Activated naive CD8-positive, alpha-beta T cell (primary cell): ENCODE measurements around the gene CSTB.

Experiments used
- H3K27ac Mint-ChIP-seq: one replicate; pipeline ENCODE4 v1.8.0; 2021; ENCODE audit warnings: mixed read lengths
- H3K27me3 Mint-ChIP-seq: one replicate; pipeline ENCODE4 v1.8.0; 2021; ENCODE audit warnings: mixed read lengths
- H3K36me3 Mint-ChIP-seq: one replicate; pipeline ENCODE4 v1.8.0; 2021; ENCODE audit warnings: mixed read lengths
- H3K4me1 Mint-ChIP-seq: one replicate; pipeline ENCODE4 v1.8.0; 2021; ENCODE audit warnings: low read depth, mixed read lengths
- H3K4me3 Mint-ChIP-seq: one replicate; pipeline ENCODE4 v1.8.0; 2021; ENCODE audit warnings: mild to moderate bottlenecking, mixed read lengths
- H3K9me3 Mint-ChIP-seq: one replicate; pipeline ENCODE4 v1.8.0; 2021; ENCODE audit warnings: low read depth, mixed read lengths

The CSTB gene

DNA sequence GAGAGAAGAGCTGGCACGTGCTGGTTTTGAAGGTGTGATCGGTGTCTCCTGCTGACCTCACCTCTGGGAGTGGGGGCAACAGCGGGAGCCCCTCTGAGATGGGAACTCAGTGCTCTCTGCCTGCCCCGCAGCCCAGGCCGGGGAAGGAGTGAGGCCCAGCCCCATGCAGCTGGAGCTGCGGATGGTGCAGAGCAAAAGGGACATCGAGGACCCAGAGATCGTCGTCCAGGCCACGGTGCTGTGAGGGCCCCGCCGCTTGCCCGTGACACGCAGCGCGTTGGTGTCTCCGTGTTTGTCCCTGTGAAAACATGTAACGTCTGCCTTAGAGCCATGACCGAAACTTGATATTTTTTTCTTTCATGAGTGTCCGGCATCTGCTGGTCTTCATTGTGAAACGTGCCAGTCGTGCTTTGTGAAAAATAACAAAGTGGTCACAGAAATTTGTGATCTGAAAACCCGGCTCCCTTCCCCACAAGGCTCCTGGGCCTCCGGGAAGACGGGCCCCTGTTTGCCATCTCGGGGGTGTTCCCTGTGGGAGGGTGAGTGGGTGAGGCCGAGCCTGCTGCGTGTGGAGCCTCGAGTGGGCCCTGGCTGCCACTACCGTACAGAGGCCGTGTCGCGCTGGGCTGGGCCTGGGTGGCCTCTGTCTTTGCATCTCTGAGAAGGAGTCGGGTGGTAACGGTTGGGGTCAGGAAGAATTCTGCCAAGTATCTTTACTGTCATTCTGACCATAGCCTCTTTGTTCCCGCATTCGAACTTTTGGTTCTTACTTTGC is 20.1 kb downstream of the CSTB start:
- no peaks in the 10 kb centered on the region for H3K36me3 Mint-ChIP-seq

GRCh38 chr21:43754948-43755781 is 20.9 kb downstream of the CSTB start:
- Mint-ChIP-seq H3K27me3 (no peaks in the 10 kb centered on the region), H3K27ac (no peak overlapping the region), H3K9me3 (no peaks in the 10 kb centered on the region), H3K4me3 (no peak overlapping the region), H3K36me3 (peaks cover 2% of the 10 kb centered on the region), H3K4me1 (no peaks in the 10 kb centered on the region)

More for the DNA sequence above, 20.1 kb downstream of the CSTB start:
- H3K27me3 Mint-ChIP-seq, result no peaks in the 10 kb centered on the region
- H3K4me3 Mint-ChIP-seq, result no peak overlapping the region
- H3K9me3 Mint-ChIP-seq, result no peaks in the 10 kb centered on the region
- H3K27ac Mint-ChIP-seq, result no peak overlapping the region
- no peaks in the 10 kb centered on the region for H3K4me1 Mint-ChIP-seq

DNA sequence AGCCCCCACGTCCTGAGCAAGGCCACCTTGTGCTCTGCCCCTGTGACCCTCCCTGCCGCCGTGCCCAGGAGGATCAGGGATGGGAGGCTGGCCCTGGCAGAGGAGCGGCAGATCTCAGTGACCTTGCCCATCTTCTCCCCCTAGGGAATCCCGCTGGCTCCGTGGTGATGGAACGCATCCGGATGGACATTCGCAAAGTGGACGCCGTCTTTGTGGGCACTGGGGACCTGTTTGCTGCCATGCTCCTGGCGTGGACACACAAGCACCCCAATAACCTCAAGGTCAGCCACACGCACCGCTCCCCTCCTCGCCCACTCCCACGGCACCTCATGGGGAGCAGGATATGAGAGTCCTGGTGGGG is 22.7 kb downstream of the CSTB start:
- Mint-ChIP-seq H3K27me3 (no peaks in the 10 kb centered on the region), H3K9me3 (no peaks in the 10 kb centered on the region), H3K27ac (no peak overlapping the region), H3K4me3 (no peak overlapping the region), H3K36me3 (peaks cover 2% of the 10 kb centered on the region), H3K4me1 (peaks cover 2% of the 10 kb centered on the region)

DNA sequence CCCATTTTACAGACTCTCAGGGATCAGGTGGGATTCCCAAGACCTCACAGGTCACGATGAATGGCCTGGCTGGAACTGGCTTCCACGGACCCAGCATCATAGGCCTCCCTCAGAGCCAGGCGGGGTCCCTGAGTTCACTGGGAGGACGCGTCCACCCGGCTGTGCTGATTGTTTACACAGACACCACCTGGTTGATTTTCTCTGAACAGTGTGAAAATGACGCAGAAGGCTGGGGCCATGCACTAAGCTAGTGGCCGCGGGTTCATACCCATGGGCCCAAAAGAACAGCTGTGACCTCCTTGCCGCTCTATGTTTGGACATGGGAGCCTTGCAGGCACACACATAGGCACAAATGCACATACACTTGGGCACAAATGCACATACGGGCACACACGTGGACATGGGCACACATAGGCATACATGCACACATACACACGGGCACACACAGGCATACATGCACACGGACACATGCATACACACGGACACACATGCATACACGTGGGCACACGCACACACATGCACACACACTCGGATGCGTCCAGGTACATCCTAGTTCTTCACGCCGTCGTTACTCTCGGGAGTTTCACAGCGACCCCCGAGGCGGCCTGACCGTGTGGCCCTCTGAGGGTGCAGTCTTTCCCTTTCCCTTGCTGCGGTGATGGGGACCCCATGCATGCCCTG is 23.2 kb downstream of the CSTB start:
- H3K4me1 Mint-ChIP-seq, result peaks cover 2% of the 10 kb centered on the region
- H3K4me3 Mint-ChIP-seq, result no peak overlapping the region
- H3K36me3 Mint-ChIP-seq, result peaks cover 2% of the 10 kb centered on the region
- H3K9me3 Mint-ChIP-seq, result no peaks in the 10 kb centered on the region
- H3K27me3 Mint-ChIP-seq, result no peaks in the 10 kb centered on the region
- no peak overlapping the region for H3K27ac Mint-ChIP-seq

- no peak overlapping the region for H3K4me3 Mint-ChIP-seq
- H3K9me3 Mint-ChIP-seq, result no peaks in the 10 kb centered on the region
- H3K36me3 Mint-ChIP-seq, result peaks cover 2% of the 10 kb centered on the region
- H3K27ac Mint-ChIP-seq, result no peak overlapping the region
- peaks cover 2% of the 10 kb centered on the region for H3K4me1 Mint-ChIP-seq
- H3K27me3 Mint-ChIP-seq, result no peaks in the 10 kb centered on the region
These were observed 24.0 kb downstream of the CSTB start for GRCh38 chr21:43751955-43752591.

DNA sequence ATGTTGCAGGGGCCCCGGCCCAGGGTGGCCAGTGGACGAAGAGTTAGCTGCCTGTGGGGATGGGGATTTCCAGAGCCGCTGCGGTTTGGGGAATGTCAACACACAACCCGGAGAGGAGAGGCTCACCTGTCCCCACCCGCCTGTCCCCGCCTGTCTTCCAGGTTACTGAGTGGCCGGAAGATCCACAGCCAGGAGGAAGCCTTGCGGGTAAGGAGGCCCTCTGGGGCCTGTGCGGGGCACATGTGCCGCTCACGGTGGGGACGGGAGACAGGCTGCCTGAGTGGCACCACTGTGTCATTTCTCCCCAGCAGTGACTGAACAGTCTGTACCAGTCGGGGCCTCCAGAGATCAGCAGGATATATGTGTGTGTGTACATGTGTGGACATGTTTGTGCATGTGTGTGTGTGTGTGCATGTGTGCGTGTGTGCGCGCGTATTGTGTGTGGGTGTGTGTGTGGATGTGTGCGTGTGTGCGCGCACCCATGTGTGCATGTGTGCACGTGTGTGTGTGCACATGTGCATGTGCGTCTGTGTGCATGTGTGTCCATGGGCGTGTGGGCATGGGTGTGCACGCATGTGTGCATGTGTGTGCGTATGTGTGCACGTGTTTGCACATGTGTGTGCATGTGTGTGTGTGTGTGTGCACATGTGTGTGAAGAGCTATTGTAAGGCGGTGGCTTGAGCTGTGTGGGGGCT is 25.6 kb downstream of the CSTB start:
- no peak overlapping the region for H3K27ac Mint-ChIP-seq
- H3K9me3 Mint-ChIP-seq, result no peaks in the 10 kb centered on the region
- peaks cover 2% of the 10 kb centered on the region for H3K36me3 Mint-ChIP-seq
- no peaks in the 10 kb centered on the region for H3K27me3 Mint-ChIP-seq
- H3K4me3 Mint-ChIP-seq, result no peak overlapping the region
- H3K4me1 Mint-ChIP-seq, result peaks cover 2% of the 10 kb centered on the region

DNA sequence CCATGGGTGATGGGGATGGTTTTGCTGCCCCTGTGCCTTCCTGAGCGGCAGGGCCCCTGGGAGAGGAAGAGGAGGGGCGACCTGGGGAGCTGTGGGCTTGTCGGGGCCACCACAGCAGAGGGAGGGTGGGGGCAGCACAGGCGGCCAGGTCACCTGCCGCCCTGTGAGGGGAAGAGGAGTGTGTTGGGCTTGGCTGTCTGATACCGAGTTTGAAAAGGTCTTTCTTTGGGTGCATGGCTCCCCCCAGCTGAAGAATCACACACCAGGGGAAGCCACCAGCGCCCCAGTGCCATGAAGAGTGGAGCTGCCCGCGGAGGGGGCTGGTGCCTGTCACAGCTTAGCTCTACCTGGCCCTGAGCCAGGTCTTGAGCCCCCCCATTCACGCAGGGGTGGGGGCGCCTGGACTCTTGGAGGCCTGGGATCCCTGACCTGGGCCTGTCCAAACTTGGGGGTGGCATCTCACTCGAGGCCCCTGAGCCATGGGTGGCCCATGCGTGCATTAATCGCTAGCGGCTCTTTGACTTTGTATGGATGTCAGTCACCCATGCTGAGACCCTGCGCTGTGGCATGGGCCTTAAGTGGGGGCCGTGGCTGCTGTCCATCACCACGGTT is 26.4 kb downstream of the CSTB start:
- no peak overlapping the region for H3K4me3 Mint-ChIP-seq
- H3K36me3 Mint-ChIP-seq, result peaks cover 4% of the 10 kb centered on the region
- H3K27ac Mint-ChIP-seq, result no peak overlapping the region
- peaks cover 2% of the 10 kb centered on the region for H3K4me1 Mint-ChIP-seq
- no peaks in the 10 kb centered on the region for H3K9me3 Mint-ChIP-seq
- no peaks in the 10 kb centered on the region for H3K27me3 Mint-ChIP-seq

- Mint-ChIP-seq H3K4me3 (no peak overlapping the region), H3K36me3 (peaks cover 4% of the 10 kb centered on the region), H3K27me3 (no peaks in the 10 kb centered on the region), H3K27ac (no peak overlapping the region), H3K4me1 (peaks cover 2% of the 10 kb centered on the region), H3K9me3 (no peaks in the 10 kb centered on the region)
These were observed 27.5 kb downstream of the CSTB start for GRCh38 chr21:43748622-43749021.

DNA sequence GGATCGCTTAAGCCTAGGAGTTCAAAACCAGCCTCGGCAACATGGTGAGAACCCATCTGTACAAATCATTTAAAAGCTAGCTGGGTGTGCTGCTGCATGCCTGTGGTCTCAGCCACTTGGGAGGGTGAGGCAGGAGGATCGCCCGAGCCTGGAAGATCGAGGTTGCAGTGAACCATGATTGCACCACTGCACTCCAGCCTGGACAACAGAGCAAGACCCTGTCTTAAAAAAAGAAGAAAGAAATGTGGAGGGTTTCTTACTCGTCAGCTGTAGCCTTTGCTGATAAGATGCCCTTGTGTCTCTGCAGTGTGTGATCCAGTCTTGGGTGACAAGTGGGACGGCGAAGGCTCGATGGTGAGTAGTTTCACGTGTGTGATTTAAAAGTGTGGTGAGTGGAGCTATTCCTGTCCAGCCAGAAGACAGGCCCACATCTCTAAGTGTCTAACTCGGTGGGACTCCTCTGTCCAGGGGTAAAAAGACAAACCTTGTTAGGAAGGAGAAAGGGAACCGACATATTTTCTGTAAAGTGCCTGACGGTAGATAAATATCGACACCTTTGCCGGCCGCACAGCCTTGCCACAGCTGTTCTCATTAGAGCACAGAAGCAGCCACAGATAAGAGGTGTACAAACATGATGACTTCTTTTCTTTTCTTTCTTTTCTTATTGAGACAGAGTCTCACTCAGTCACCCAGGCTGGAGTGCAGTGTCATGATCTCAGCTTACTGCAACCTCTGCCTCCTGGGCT is 30.2 kb downstream of the CSTB start:
- Mint-ChIP-seq H3K36me3 (peaks cover 4% of the 10 kb centered on the region), H3K27ac (no peak overlapping the region), H3K4me3 (no peak overlapping the region), H3K9me3 (no peaks in the 10 kb centered on the region), H3K27me3 (no peaks in the 10 kb centered on the region), H3K4me1 (peaks cover 2% of the 10 kb centered on the region)

- Mint-ChIP-seq H3K27me3 (no peaks in the 10 kb centered on the region), H3K9me3 (no peaks in the 10 kb centered on the region), H3K27ac (no peak overlapping the region), H3K4me3 (no peak overlapping the region), H3K36me3 (peaks cover 6% of the 10 kb centered on the region), H3K4me1 (peaks cover 5% of the 10 kb centered on the region)
These were observed 31.4 kb downstream of the CSTB start for GRCh38 chr21:43744725-43745124.

- no peak overlapping the region for H3K27ac Mint-ChIP-seq
- no peaks in the 10 kb centered on the region for H3K27me3 Mint-ChIP-seq
- peaks cover 5% of the 10 kb centered on the region for H3K4me1 Mint-ChIP-seq
- peaks cover 6% of the 10 kb centered on the region for H3K36me3 Mint-ChIP-seq
- no peak overlapping the region for H3K4me3 Mint-ChIP-seq
- H3K9me3 Mint-ChIP-seq, result no peaks in the 10 kb centered on the region
These were observed 32.2 kb downstream of the CSTB start for GRCh38 chr21:43743947-43744346.

DNA sequence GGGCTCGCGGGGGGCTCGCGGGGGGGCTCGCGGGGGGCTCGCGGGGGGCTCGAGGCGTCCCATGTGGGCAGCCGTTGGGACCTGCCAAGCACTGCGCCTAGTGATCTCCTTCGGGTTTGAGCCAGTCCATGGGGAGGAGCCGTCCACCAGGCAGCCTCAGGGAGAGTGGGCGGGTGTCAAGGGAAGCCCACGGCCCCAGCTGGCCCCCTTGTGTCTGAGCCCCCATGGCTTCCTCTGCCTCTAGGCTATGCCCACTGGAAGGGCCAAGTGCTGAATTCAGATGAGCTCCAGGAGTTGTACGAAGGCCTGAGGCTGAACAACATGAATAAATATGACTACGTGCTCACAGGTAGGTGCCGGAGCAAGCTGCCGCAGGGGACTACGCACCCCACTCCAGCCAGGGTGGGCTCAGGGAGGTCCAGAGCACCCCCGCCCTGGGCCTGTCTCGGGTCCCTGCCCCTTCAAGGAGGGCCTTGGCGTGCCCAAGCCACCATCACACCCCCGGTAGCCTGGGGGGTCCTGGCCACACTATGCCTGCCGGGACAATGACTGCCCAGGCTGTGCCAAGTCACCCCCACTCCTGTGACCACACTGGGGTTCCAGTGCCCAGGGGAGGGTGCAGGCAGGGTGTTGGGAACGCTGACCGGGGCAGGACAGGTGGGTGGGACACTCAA is 34.5 kb downstream of the CSTB start:
- H3K36me3 Mint-ChIP-seq, result peaks cover 7% of the 10 kb centered on the region
- no peaks in the 10 kb centered on the region for H3K9me3 Mint-ChIP-seq
- peaks cover 5% of the 10 kb centered on the region for H3K4me1 Mint-ChIP-seq
- H3K27me3 Mint-ChIP-seq, result no peaks in the 10 kb centered on the region
- H3K27ac Mint-ChIP-seq, result no peak overlapping the region
- no peak overlapping the region for H3K4me3 Mint-ChIP-seq

GRCh38 chr21:43740497-43741156 is 35.5 kb downstream of the CSTB start:
- H3K27ac Mint-ChIP-seq, result no peak overlapping the region
- H3K36me3 Mint-ChIP-seq, result peaks cover 7% of the 10 kb centered on the region
- peaks cover 5% of the 10 kb centered on the region for H3K4me1 Mint-ChIP-seq

More at GRCh38 chr21:43740497-43741156, 35.5 kb downstream of the CSTB start:
- Mint-ChIP-seq H3K9me3 (no peaks in the 10 kb centered on the region), H3K4me3 (no peak overlapping the region), H3K27me3 (no peaks in the 10 kb centered on the region)
